Esophagus muscularis mucosa (tissue), 4 donors: Measurements from ENCODE around the gene NSMCE1. TPM values are rescaled to one million over a fixed set of nuclear protein-coding genes. Genes with fewer than 3 reads are reported as not detected.

Source experiments
- DNase-seq: peaks from one replicate; pipeline ENCODE4 v3.0.0-alpha.2; 2017; ENCODE audit errors: extremely low spot score
- H3K27ac ChIP-seq, 4 donors: fragments of 200-600 bp; sonication (generic); replicated peaks in 1 of 4; 1 replicate in 3 of 4; 2 replicates in 1 of 4; pipeline ENCODE4 v1.5.1; 2016 to 2019; ENCODE audit warnings: mild to moderate bottlenecking in 1 of 4
- H3K27me3 ChIP-seq, 4 donors: fragments of 200-600 bp; sonication (generic); one replicate each; pipeline versions ENCODE4 v1.5.1 to v1.6.0; 2016 to 2019
- H3K36me3 ChIP-seq, 4 donors: fragments of 200-600 bp; sonication (generic); one replicate each; pipeline ENCODE4 v1.5.1; 2016 to 2019
- H3K4me1 ChIP-seq, 4 donors: fragments of 200-600 bp; sonication (generic); one replicate each; pipeline ENCODE4 v1.5.1; 2016 to 2019
- H3K4me3 ChIP-seq, 4 donors: fragments of 200-600 bp; sonication (generic); 1 replicate in 2 of 4; 2 replicates in 2 of 4; pipeline ENCODE4 v1.5.1; 2016 to 2019; ENCODE audit warnings: mild to moderate bottlenecking in 4 of 4, moderate library complexity in 1 of 4
- H3K9me3 ChIP-seq, 4 donors: fragments of 200-600 bp; sonication (generic); 1 replicate in 3 of 4; 2 replicates in 1 of 4; pipeline ENCODE4 v1.5.1; 2016 to 2019
- CTCF ChIP-seq, 3 experiments: fragments of 200-600 bp in 2 of 3; fragments of 450-650 bp in 1 of 3; sonication (generic) in 2 of 3; IDR thresholded peaks; one replicate each; pipeline ENCODE4 v1.5.1; 2017 to 2019; ENCODE audit warnings: antibody characterized with exemption in 3 of 3, mild to moderate bottlenecking in 2 of 3, moderate library complexity in 1 of 3
- EP300 ChIP-seq: sonication (generic); formaldehyde crosslinking; IDR thresholded peaks from one replicate; pipeline ENCODE4 v1.6.1; 2017; ENCODE audit warnings: antibody characterized with exemption
- POLR2A ChIP-seq: fragments of 450-650 bp; IDR thresholded peaks from one replicate; pipeline ENCODE4 v1.6.1; 2017; ENCODE audit warnings: antibody characterized with exemption, moderate library complexity, mild to moderate bottlenecking, low read depth
- POLR2AphosphoS5 ChIP-seq, 2 donors: sonication (generic); formaldehyde crosslinking; IDR thresholded peaks; one replicate each; pipeline ENCODE4 v1.6.1; 2017; ENCODE audit warnings: antibody characterized with exemption in 2 of 2
- WGBS: methylation state at CpG from one replicate; pipeline ENCODE4 v1.1.5; 2018; 5-methylcytosine and 5-hydroxymethylcytosine counted together
- intact Hi-C: fragments of 100-400 bp; cut with DNase I; formaldehyde crosslinking; loops from one replicate; pipeline ENCODE4 v1.15.1; 2023
- total RNA-seq, 4 donors: library from RNA; depleted of rRNA; stranded (reverse); fragments of >200 nt; gene quantifications; one replicate each; pipeline versions ENCODE4 v1.1.0 to v1.2.1, GENCODE V29; 2016

The NSMCE1 gene
- total RNA-seq, 4 donors from 2014 or later: 49.7 to 68.8 (median 64.0) TPM

- 47% methylated on average over 4 of the region's 4 CpGs for WGBS
- Histone ChIP-seq H3K9me3 (no peaks in the 10 kb centered on the region), H3K36me3 (peaks cover 23 to 48% (median 35%) of the 10 kb centered on the region in 4 donors), H3K4me3 (no peak overlapping the region), H3K4me1 (peaks cover 43 to 58% (median 57%) of the 10 kb centered on the region in 4 donors), H3K27me3 (no peaks in the 10 kb centered on the region), H3K27ac (peak overlapping the region; percentile 69 to 78 (median 74))
- TF ChIP-seq EP300 (no peak), POLR2AphosphoS5 (IDR thresholded peaks at IDR 0.05) (no peak), CTCF (IDR thresholded peaks at IDR 0.05) (no peak), POLR2A (no peak)
- intact Hi-C loops: loop anchor here (2.0 kb wide), 1 partner anchor 134 kb away; no protein-coding TSS in a partner anchor
- DNase-seq: no peak
Measured at GRCh38 chr16:27234603-27235002, 34.0 kb downstream of the NSMCE1 start.

- H3K27me3 ChIP-seq: no peaks in the 10 kb centered on the region
- WGBS: 84% methylated on average over 8 of the region's 8 CpGs
- no peak for DNase-seq
- peaks cover 23 to 51% (median 35%) of the 10 kb centered on the region in 4 donors for H3K36me3 ChIP-seq
- peaks cover 47 to 62% (median 61%) of the 10 kb centered on the region in 4 donors for H3K4me1 ChIP-seq
- H3K4me3 ChIP-seq: no peak overlapping the region
- H3K9me3 ChIP-seq: no peaks in the 10 kb centered on the region
- TF ChIP-seq CTCF (IDR thresholded peaks at IDR 0.05) (no peak), EP300 (no peak), POLR2AphosphoS5 (IDR thresholded peaks at IDR 0.05) (no peak), POLR2A (no peak)
- intact Hi-C loops: loop anchor here (2.0 kb wide), 1 partner anchor 135 kb away; no protein-coding TSS in a partner anchor
- peak overlapping the region; percentile 69 to 78 (median 74) for H3K27ac ChIP-seq
Measured at GRCh38 chr16:27234171-27234570, 34.4 kb downstream of the NSMCE1 start.

- intact Hi-C loops: loop anchor here (2.0 kb wide), 1 partner anchor 135 kb away; no protein-coding TSS in a partner anchor
- Histone ChIP-seq H3K27me3 (no peaks in the 10 kb centered on the region), H3K9me3 (no peaks in the 10 kb centered on the region), H3K4me3 (no peak overlapping the region), H3K4me1 (peaks cover 51 to 65% (median 63%) of the 10 kb centered on the region in 4 donors), H3K27ac (no peak overlapping the region), H3K36me3 (peaks cover 23 to 54% (median 35%) of the 10 kb centered on the region in 4 donors)
- 90% methylated on average over 6 of the region's 6 CpGs for WGBS
- DNase-seq: no peak
- no peak for TF ChIP-seq POLR2AphosphoS5 (IDR thresholded peaks at IDR 0.05)
Measured at GRCh38 chr16:27233731-27234130, 34.8 kb downstream of the NSMCE1 start.

GRCh38 chr16:27232901-27233625 is 35.5 kb downstream of the NSMCE1 start:
- TF ChIP-seq EP300 (no peak), CTCF (IDR thresholded peaks at IDR 0.05) (no peak), POLR2A (no peak), POLR2AphosphoS5 (IDR thresholded peaks at IDR 0.05) (no peak)
- peaks cover 47 to 59% (median 56%) of the 10 kb centered on the region in 4 donors for H3K4me1 ChIP-seq
- 85% methylated on average over 13 of the region's 13 CpGs for WGBS
- DNase-seq: no peak
- H3K4me3 ChIP-seq: no peak overlapping the region
- H3K36me3 ChIP-seq: peaks cover 23 to 54% (median 35%) of the 10 kb centered on the region in 4 donors
- intact Hi-C loops: no loop called here
- no peak overlapping the region for H3K27ac ChIP-seq
- H3K27me3 ChIP-seq: no peaks in the 10 kb centered on the region
- no peaks in the 10 kb centered on the region for H3K9me3 ChIP-seq

GRCh38 chr16:27232061-27232900 is 36.3 kb downstream of the NSMCE1 start:
- 78% methylated on average over 26 of the region's 26 CpGs for WGBS
- intact Hi-C loops: no loop called here
- H3K27me3 ChIP-seq: no peaks in the 10 kb centered on the region
- H3K4me1 ChIP-seq: peaks cover 41 to 51% (median 48%) of the 10 kb centered on the region in 4 donors
- H3K36me3 ChIP-seq: peaks cover 23 to 54% (median 37%) of the 10 kb centered on the region in 4 donors
- no peak overlapping the region for H3K4me3 ChIP-seq
- no peak overlapping the region for H3K27ac ChIP-seq
- TF ChIP-seq CTCF (IDR thresholded peaks at IDR 0.05) (no peak), EP300 (no peak), POLR2AphosphoS5 (IDR thresholded peaks at IDR 0.05) (no peak), POLR2A (no peak)
- no peak for DNase-seq
- H3K9me3 ChIP-seq: no peaks in the 10 kb centered on the region
